HL-60/S4 (cell line): ENCODE measurements around the gene RASA4B.
"Not testable (repeated sequence)": the region's sequence is repeated elsewhere in the genome, so short reads cannot be mapped to it uniquely, and the experiment has no call there.

Source experiments
- in situ Hi-C: fragments of 300-500 bp; cut with MboI; formaldehyde crosslinking; loops from 2 replicates; pipeline ENCODE4 v1.14.3; 2022; ENCODE audit warnings: low sequenced_read_pairs

The RASA4B gene

GRCh38 chr7:102511860-102512522, 5.6 kb downstream of the RASA4B start:
- in situ Hi-C loops: not testable (repeated sequence)

- in situ Hi-C loops: not testable (repeated sequence)
These were observed 7.0 kb downstream of the RASA4B start for GRCh38 chr7:102510575-102510974.

GRCh38 chr7:102507410-102508088, 10.0 kb downstream of the RASA4B start:
- in situ Hi-C loops: not testable (repeated sequence)

- in situ Hi-C loops: not testable (repeated sequence)
These were observed 12.0 kb downstream of the RASA4B start for GRCh38 chr7:102505298-102506185.

GRCh38 chr7:102503141-102503540, 14.4 kb downstream of the RASA4B start:
- in situ Hi-C loops: not testable (repeated sequence)

GRCh38 chr7:102498321-102498720, 19.3 kb downstream of the RASA4B start:
- in situ Hi-C loops: not testable (repeated sequence)

GRCh38 chr7:102497308-102497707, 20.3 kb downstream of the RASA4B start:
- in situ Hi-C loops: not testable (repeated sequence)

- in situ Hi-C loops: not testable (repeated sequence)
These were observed 20.7 kb downstream of the RASA4B start for GRCh38 chr7:102496861-102497260.

- in situ Hi-C loops: not testable (repeated sequence)
These were observed 23.0 kb downstream of the RASA4B start for GRCh38 chr7:102494473-102495149.

- in situ Hi-C loops: not testable (repeated sequence)
These were observed 23.6 kb downstream of the RASA4B start for GRCh38 chr7:102494026-102494425.

GRCh38 chr7:102493220-102493935, 24.2 kb downstream of the RASA4B start:
- in situ Hi-C loops: not testable (repeated sequence)

- in situ Hi-C loops: not testable (repeated sequence)
These were observed 27.0 kb downstream of the RASA4B start for GRCh38 chr7:102490529-102491075.

GRCh38 chr7:102484317-102484716, 33.3 kb downstream of the RASA4B start:
- in situ Hi-C loops: not testable (repeated sequence)

- in situ Hi-C loops: not testable (repeated sequence)
These were observed 35.6 kb downstream of the RASA4B start for GRCh38 chr7:102481962-102482361.

- in situ Hi-C loops: not testable (repeated sequence)
These were observed 37.5 kb downstream of the RASA4B start for GRCh38 chr7:102479982-102480637.

- in situ Hi-C loops: not testable (repeated sequence)
These were observed 38.4 kb downstream of the RASA4B start for GRCh38 chr7:102479209-102479584.

GRCh38 chr7:102478314-102479208, 39.0 kb downstream of the RASA4B start, which contains the start of gene POLR2J:
Gene POLR2J (minus strand): TSS chr7:102478922. CDS start chr7:102478860, 62 bp downstream.
- in situ Hi-C loops: not testable (repeated sequence)

- in situ Hi-C loops: not testable (repeated sequence)
These were observed 42.7 kb downstream of the RASA4B start for GRCh38 chr7:102474736-102475435.
